Osteoblast (primary cell): ENCODE results near the gene NDUFB7. TPM values are rescaled to one million over a fixed set of nuclear protein-coding genes. Genes with fewer than 3 reads are reported as not detected.
"Not testable (repeated sequence)": the region's sequence is repeated elsewhere in the genome, so short reads cannot be mapped to it uniquely, and the experiment has no call there.

Source experiments
- DNase-seq: peaks from one replicate; pipeline ENCODE4 v3.0.0; 2011; ENCODE audit warnings: low spot score, mixed read lengths; ENCODE audit not compliant: insufficient read length; ENCODE audit errors: missing footprints
- H2AFZ ChIP-seq: 2 replicates; pipeline ENCODE4 v1.6.0; 2011; ENCODE audit warnings: mild to moderate bottlenecking, low read length
- H3K27ac ChIP-seq: 2 replicates; pipeline ENCODE4 v1.5.1; 2011; ENCODE audit warnings: mild to moderate bottlenecking, low read depth, low read length, moderate library complexity
- H3K27me3 ChIP-seq: 2 replicates; pipeline ENCODE4 v1.6.0; 2012; ENCODE audit warnings: mild to moderate bottlenecking, control low read depth, inconsistent platforms, low read length, moderate library complexity; ENCODE audit not compliant: insufficient read depth
- H3K36me3 ChIP-seq: 2 replicates; pipeline ENCODE4 v1.5.1; 2011; ENCODE audit warnings: mild to moderate bottlenecking, low read length, control low read depth, moderate library complexity; ENCODE audit not compliant: insufficient read depth
- H3K4me1 ChIP-seq: 2 replicates; pipeline ENCODE4 v1.5.1; 2011; ENCODE audit warnings: mild to moderate bottlenecking, low read length, control low read depth, moderate library complexity; ENCODE audit not compliant: insufficient read depth
- H3K4me2 ChIP-seq: 2 replicates; pipeline ENCODE4 v1.6.0; 2011; ENCODE audit warnings: mild to moderate bottlenecking, low read length; ENCODE audit not compliant: insufficient read depth
- H3K4me3 ChIP-seq: fragments of 200-600 bp; sonication (generic); 3 replicates; pipeline ENCODE4 v1.5.1; 2012; ENCODE audit warnings: mild to moderate bottlenecking, low read length, inconsistent platforms; ENCODE audit not compliant: insufficient read depth
- H3K79me2 ChIP-seq: 2 replicates; pipeline ENCODE4 v1.6.0; 2012; ENCODE audit warnings: mild to moderate bottlenecking, low read length, control low read depth, inconsistent platforms; ENCODE audit not compliant: insufficient read depth
- H3K9me3 ChIP-seq: 2 replicates; pipeline ENCODE4 v1.5.1; 2011; ENCODE audit warnings: low read depth, low read length, control low read depth
- H4K20me1 ChIP-seq: 2 replicates; pipeline ENCODE4 v1.6.0; 2012; ENCODE audit warnings: mild to moderate bottlenecking, low read length, control low read depth; ENCODE audit not compliant: insufficient read depth
- total RNA-seq: library from RNA; depleted of rRNA; stranded (reverse); fragments of >200 nt; gene quantifications from 2 replicates; pipeline ENCODE4 v1.2.3, GENCODE V29; 2012
- TF ChIP-seq, protein P1 (sequence below): IDR thresholded peaks from 2 replicates; pipeline ENCODE4 v1.5.1; 2011; ENCODE audit warnings: mild to moderate bottlenecking, low read depth, low read length, moderate library complexity; ENCODE audit errors: extremely low read depth

NDUFB7 gene
- total RNA-seq, 1 donor, result 219 TPM

DNA sequence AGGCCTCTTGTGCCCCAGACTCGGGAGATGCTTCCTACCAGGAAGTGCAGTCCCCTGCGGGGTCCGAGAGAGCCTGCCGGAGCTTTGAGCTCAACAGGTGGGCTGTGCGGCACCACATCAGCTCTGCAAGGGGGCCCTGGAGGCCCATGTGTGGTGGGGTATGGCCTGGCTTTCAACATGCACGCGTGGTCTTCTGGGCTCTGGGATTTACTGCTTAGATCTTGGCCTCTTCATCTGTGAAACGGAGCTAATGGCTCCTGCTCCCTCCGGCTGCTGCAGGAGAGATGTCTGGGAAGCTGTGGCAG is 18.0 kb downstream of the NDUFB7 start:
- no peak overlapping the region for H3K27ac ChIP-seq
- H3K9me3 ChIP-seq, result no peaks in the 10 kb centered on the region
- no peaks in the 10 kb centered on the region for H3K27me3 ChIP-seq
- H3K4me2 ChIP-seq, result no peak overlapping the region
- H3K4me1 ChIP-seq, result peaks cover 9% of the 10 kb centered on the region
- H3K36me3 ChIP-seq, result no peaks in the 10 kb centered on the region
- TF ChIP-seq, protein P1, sequence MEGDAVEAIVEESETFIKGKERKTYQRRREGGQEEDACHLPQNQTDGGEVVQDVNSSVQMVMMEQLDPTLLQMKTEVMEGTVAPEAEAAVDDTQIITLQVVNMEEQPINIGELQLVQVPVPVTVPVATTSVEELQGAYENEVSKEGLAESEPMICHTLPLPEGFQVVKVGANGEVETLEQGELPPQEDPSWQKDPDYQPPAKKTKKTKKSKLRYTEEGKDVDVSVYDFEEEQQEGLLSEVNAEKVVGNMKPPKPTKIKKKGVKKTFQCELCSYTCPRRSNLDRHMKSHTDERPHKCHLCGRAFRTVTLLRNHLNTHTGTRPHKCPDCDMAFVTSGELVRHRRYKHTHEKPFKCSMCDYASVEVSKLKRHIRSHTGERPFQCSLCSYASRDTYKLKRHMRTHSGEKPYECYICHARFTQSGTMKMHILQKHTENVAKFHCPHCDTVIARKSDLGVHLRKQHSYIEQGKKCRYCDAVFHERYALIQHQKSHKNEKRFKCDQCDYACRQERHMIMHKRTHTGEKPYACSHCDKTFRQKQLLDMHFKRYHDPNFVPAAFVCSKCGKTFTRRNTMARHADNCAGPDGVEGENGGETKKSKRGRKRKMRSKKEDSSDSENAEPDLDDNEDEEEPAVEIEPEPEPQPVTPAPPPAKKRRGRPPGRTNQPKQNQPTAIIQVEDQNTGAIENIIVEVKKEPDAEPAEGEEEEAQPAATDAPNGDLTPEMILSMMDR, result no peak
- H4K20me1 ChIP-seq, result peaks cover 3% of the 10 kb centered on the region
- peaks cover 9% of the 10 kb centered on the region for H3K79me2 ChIP-seq
- no peak overlapping the region for H3K4me3 ChIP-seq
- no peak overlapping the region for H2AFZ ChIP-seq
- peak; percentile 15 for DNase-seq

DNA sequence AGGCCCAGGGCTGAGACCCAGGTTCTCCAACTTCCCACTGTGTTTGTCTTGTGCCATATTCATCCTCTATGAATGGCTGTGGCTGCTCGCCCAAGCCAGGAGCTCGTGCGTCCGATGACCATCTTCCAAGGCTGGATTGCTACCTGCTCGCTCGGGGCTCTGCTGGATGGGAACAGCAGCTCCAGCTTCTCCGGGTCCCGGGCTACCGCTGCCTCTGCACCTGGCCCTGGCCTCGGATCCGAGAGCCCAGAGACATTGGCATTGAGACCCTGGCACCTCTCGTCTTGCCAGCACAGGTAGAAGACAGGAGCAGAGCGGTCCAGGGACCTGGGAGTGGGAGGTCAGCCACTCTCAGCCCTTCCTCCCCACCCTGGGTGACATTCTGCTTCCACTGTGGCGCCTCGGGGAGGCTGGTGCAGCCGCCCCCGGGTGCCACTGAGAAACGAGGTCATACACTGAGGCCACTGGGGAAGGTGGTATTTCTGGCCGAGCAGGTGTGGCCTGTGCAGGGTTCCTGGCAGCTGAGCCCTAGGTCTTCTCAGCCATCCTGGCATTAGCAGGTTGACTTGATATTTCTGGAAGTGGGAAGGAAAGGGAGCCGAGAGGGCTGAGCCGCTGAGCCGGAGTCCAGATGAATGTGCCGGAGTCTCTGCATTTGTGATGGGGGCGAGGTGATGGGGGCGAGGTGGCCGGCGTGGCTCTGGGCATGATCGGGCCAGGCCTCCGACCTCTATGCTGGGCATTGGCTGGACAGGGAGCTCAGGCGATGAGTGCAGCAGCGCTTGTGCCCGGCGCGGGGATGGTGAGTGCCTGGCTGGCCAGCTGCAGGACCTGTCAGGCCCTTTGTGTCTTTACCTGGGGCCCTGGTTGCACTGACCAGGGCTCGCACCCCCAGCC is 18.6 kb downstream of the NDUFB7 start:
- H3K9me3 ChIP-seq, result no peaks in the 10 kb centered on the region
- H3K27ac ChIP-seq, result no peak overlapping the region
- H3K4me2 ChIP-seq, result no peak overlapping the region
- H3K27me3 ChIP-seq, result no peaks in the 10 kb centered on the region
- TF ChIP-seq, protein P1, result no peak
- H3K36me3 ChIP-seq, result no peaks in the 10 kb centered on the region
- peaks cover 3% of the 10 kb centered on the region for H4K20me1 ChIP-seq
- peaks cover 4% of the 10 kb centered on the region for H3K79me2 ChIP-seq
- peak; percentile 30 for DNase-seq
- H3K4me3 ChIP-seq, result no peak overlapping the region
- peaks cover 9% of the 10 kb centered on the region for H3K4me1 ChIP-seq
- no peak overlapping the region for H2AFZ ChIP-seq

DNA sequence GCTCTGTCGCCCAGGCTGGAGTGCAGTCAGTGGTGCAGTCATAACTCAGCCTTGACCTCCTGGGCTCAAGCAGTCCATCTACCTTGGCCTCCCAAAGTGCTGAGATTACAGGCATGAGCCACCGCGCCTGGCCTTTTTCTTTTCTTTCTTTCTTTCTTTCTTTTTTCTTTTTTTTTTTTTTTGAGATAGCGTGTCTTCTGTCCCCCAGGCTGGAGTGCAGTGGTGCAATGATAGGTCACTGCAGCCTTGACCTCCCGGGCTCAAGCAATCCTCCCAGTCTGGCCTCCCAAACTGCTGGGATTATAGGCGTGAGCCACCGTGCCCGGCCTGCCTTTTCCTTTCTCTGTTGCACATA is 19.9 kb downstream of the NDUFB7 start:
- DNase-seq, H4K20me1 ChIP-seq, H3K9me3 ChIP-seq, H3K36me3 ChIP-seq, H3K4me3 ChIP-seq, H3K27me3 ChIP-seq, H3K4me1 ChIP-seq, H3K27ac ChIP-seq, H3K4me2 ChIP-seq, H2AFZ ChIP-seq, H3K79me2 ChIP-seq: not testable (repeated sequence)

DNA sequence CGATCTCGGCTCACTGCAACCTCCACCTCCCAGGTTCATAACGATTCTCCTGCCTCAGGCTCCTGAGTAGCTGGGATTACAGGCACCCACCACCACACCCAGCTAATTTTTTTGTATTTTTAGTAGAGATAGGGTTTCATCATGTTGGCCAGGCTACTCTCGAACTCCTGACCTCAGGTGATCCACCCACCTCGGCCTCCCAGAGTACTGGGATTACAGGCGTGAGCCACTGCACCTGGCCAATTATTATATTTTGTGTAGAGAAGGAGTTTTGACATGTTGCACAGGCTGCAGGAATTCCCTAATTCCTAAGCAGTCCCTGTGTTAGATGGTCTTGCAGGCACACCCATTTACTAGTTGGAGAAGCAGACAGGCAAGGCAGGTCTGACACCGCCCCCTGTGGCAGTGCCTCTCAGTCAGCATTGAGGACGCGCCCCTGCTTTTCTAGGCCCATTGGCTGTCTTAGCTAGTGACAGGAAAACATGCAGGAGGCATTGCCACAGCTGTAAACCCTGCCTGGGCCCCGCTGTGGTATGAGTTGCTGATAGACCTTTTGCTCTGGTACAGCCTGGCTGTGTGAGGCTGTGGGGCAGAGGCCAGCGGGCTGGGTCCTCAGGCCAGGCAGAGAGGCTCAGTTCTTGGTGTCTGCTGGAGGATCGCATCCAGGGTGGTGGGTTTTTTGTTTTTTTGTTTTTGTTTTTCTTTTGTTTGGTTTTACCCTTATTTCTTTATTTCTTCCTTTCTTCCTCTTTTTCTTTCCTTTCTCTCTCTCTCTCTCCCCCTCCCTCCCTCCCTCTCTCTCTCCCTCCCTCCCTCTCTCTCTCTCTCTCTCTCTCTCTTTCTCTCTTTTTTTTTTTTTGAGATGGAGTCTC is 20.5 kb downstream of the NDUFB7 start:
- H3K4me1 ChIP-seq, H3K36me3 ChIP-seq, H3K4me3 ChIP-seq, H3K79me2 ChIP-seq, H3K9me3 ChIP-seq, H3K4me2 ChIP-seq, H3K27ac ChIP-seq, H2AFZ ChIP-seq, H3K27me3 ChIP-seq, H4K20me1 ChIP-seq: not testable (repeated sequence)
- DNase-seq, result peak; percentile 74
